ENCODE data around the gene TMEM40. TPM values are rescaled to one million over a fixed set of nuclear protein-coding genes. Genes with fewer than 3 reads are reported as not detected.

The TMEM40 gene
- total and polyA plus RNA-seq, 2 donors (not counting 1 experiment from before 2014, with no cell fraction given) = 0.33 TPM; not detected in 1

- Histone ChIP-seq H2AFZ (ENCODE audit: insufficient read depth, low read depth, low read length, poor library complexity, severe bottlenecking) (no peak overlapping the region), H3K4me2 (replicated peaks; ENCODE audit: low read depth, low read length, poor library complexity, severe bottlenecking) (no peak overlapping the region), H3K4me3 (ENCODE audit: control extremely low read depth in 1 of 5, extremely low read depth in 1 of 5, insufficient read depth in 1 of 5, low read depth in 2 of 5, low read length in 4 of 5) (no peak overlapping the region), H4K20me1 (ENCODE audit: control insufficient read depth, insufficient read depth, low read length, poor library complexity, severe bottlenecking) (no peaks in the 10 kb centered on the region), H3K79me2 (ENCODE audit: control insufficient read depth, insufficient read depth, low read length) (no peaks in the 10 kb centered on the region), H3K27ac (ENCODE audit: low read length in 2 of 2) (no peak overlapping the region), H3K27me3 (replicated peaks in 1 of 4; ENCODE audit: control extremely low read depth in 1 of 4, control insufficient read depth in 3 of 4, insufficient read depth in 4 of 4, low read length in 3 of 4) (peaks cover 0 to 7% (median 0%) of the 10 kb centered on the region in 4 experiments), H3K4me1 (ENCODE audit: control insufficient read depth in 2 of 2, insufficient read depth in 2 of 2, low read length in 2 of 2) (no peaks in the 10 kb centered on the region), H3K36me3 (replicated peaks in 1 of 2; ENCODE audit: control extremely low read depth in 1 of 2, control insufficient read depth in 1 of 2, extremely low read depth in 1 of 2, insufficient read depth in 2 of 2, low read length in 1 of 2) (no peaks in the 10 kb centered on the region), H3K9me3 (ENCODE audit: control extremely low read depth in 1 of 3, control insufficient read depth in 2 of 3, insufficient read depth in 1 of 3, low read length in 2 of 3) (no peaks in the 10 kb centered on the region), H3K9ac (ENCODE audit: low read length) (no peak overlapping the region)
- Mint-ChIP-seq H3K27ac (no peak overlapping the region), H3K4me1 (peaks cover 1% of the 10 kb centered on the region), H3K9me3 (ENCODE audit: insufficient read depth) (no peaks in the 10 kb centered on the region), H3K27me3 (peaks cover 11% of the 10 kb centered on the region), H3K4me3 (no peak overlapping the region)
- no peak for TF ChIP-seq EZH2 (IDR thresholded peaks at IDR 0.05; ENCODE audit: borderline replicate concordance, insufficient read depth, low read depth, low read length, poor library complexity, severe bottlenecking)
- TF ChIP-seq CTCF (IDR thresholded peaks at IDR 0.05) = no peak
- WGBS (ENCODE audit: insufficient coverage) = 79% methylated on average over 4 of the region's 6 CpGs
- POLR2A ChIA-PET = no interaction called here
- no peak for ATAC-seq (ENCODE audit: low read depth)
- CTCF ChIA-PET = interaction anchor here (1.2 to 4.3 kb wide), 5 partner anchors 12 to 133 kb away, joined by 4 to 25 read pairs (median 4); partner anchors contain the start of gene RPL32
- intact Hi-C loops (cut with micrococcal nuclease) = loop anchor here (5.0 kb wide), 1 partner anchor 46 kb away; the partner anchor contains the start of gene RAF1
- no peak for DNase-seq
These were observed 50.4 kb downstream of the TMEM40 start for GRCh38 chr3:12708584-12709192.

GRCh38 chr3:12707449-12707848, 51.6 kb downstream of the TMEM40 start:
- TF ChIP-seq EZH2 (IDR thresholded peaks at IDR 0.05; ENCODE audit: borderline replicate concordance, insufficient read depth, low read depth, low read length, poor library complexity, severe bottlenecking) (no peak), CTCF (IDR thresholded peaks at IDR 0.05) (no peak)
- no peaks in the 10 kb centered on the region for H3K9me3 ChIP-seq (ENCODE audit: control extremely low read depth in 1 of 3, control insufficient read depth in 2 of 3, insufficient read depth in 1 of 3, low read length in 2 of 3)
- Mint-ChIP-seq H3K27ac (no peak overlapping the region), H3K27me3 (peaks cover 11% of the 10 kb centered on the region), H3K4me1 (peaks cover 1% of the 10 kb centered on the region), H3K4me3 (no peak overlapping the region), H3K9me3 (ENCODE audit: insufficient read depth) (no peaks in the 10 kb centered on the region)
- peaks cover 0 to 7% (median 0%) of the 10 kb centered on the region in 4 experiments for H3K27me3 ChIP-seq (replicated peaks in 1 of 4; ENCODE audit: control extremely low read depth in 1 of 4, control insufficient read depth in 3 of 4, insufficient read depth in 4 of 4, low read length in 3 of 4)
- H3K9ac ChIP-seq (ENCODE audit: low read length) = no peak overlapping the region
- no peaks in the 10 kb centered on the region for H3K4me1 ChIP-seq (ENCODE audit: control insufficient read depth in 2 of 2, insufficient read depth in 2 of 2, low read length in 2 of 2)
- no peaks in the 10 kb centered on the region for H3K36me3 ChIP-seq (replicated peaks in 1 of 2; ENCODE audit: control extremely low read depth in 1 of 2, control insufficient read depth in 1 of 2, extremely low read depth in 1 of 2, insufficient read depth in 2 of 2, low read length in 1 of 2)
- H3K27ac ChIP-seq (ENCODE audit: low read length in 2 of 2) = no peak overlapping the region
- H3K4me2 ChIP-seq (replicated peaks; ENCODE audit: low read depth, low read length, poor library complexity, severe bottlenecking) = no peak overlapping the region
- H3K79me2 ChIP-seq (ENCODE audit: control insufficient read depth, insufficient read depth, low read length) = no peaks in the 10 kb centered on the region
- POLR2A ChIA-PET = no interaction called here
- DNase-seq (no peak), ATAC-seq (ENCODE audit: low read depth) (no peak)
- CTCF ChIA-PET = interaction anchor here (0.5 to 4.3 kb wide), 7 partner anchors 8 to 184 kb away, joined by 3 to 25 read pairs (median 4); no protein-coding TSS in a partner anchor
- H2AFZ ChIP-seq (ENCODE audit: insufficient read depth, low read depth, low read length, poor library complexity, severe bottlenecking) = no peak overlapping the region
- no peak overlapping the region for H3K4me3 ChIP-seq (ENCODE audit: control extremely low read depth in 1 of 5, extremely low read depth in 1 of 5, insufficient read depth in 1 of 5, low read depth in 2 of 5, low read length in 4 of 5)
- intact Hi-C loops (cut with micrococcal nuclease) = loop anchor here (5.0 kb wide), 1 partner anchor 45 kb away; the partner anchor contains the start of gene RAF1
- WGBS (ENCODE audit: insufficient coverage) = 93% methylated on average over 2 of the region's 2 CpGs
- no peaks in the 10 kb centered on the region for H4K20me1 ChIP-seq (ENCODE audit: control insufficient read depth, insufficient read depth, low read length, poor library complexity, severe bottlenecking)

Measured in B cell (primary cell).